Aorta (tissue), 5 donors: ENCODE data around the gene AADACL4. TPM values are rescaled to one million over a fixed set of nuclear protein-coding genes. Genes with fewer than 3 reads are reported as not detected.
"Not testable (repeated sequence)": the region's sequence is repeated elsewhere in the genome, so short reads cannot be mapped to it uniquely, and the experiment has no call there.

Experiments used
- ATAC-seq: fragments of 200-7000 bp; cut with Tn5 transposase; one replicate; pipeline ENCODE4 v1.9.1; 2022; ENCODE audit warnings: moderate library complexity; ENCODE audit not compliant: low FRiP score
- DNase-seq, 2 donors: peaks; one replicate each; pipeline ENCODE4 v3.0.0-alpha.2; 2020
- H3K27ac ChIP-seq, 2 donors: one replicate each; pipeline ENCODE4 v1.5.1; 2013; ENCODE audit warnings: low read length in 2 of 2, mild to moderate bottlenecking in 2 of 2, moderate library complexity in 2 of 2, control low read depth in 1 of 2, inconsistent platforms in 1 of 2, low read depth in 1 of 2
- H3K27me3 ChIP-seq, 2 donors: one replicate each; pipeline ENCODE4 v1.6.1; 2013; ENCODE audit warnings: control low read depth in 1 of 2, low read length in 1 of 2, mild to moderate bottlenecking in 1 of 2, moderate library complexity in 1 of 2; ENCODE audit not compliant: insufficient read depth in 2 of 2, control insufficient read depth in 1 of 2
- H3K36me3 ChIP-seq, 2 donors: one replicate each; pipeline ENCODE4 v1.6.1; 2013; ENCODE audit warnings: control low read depth in 1 of 2, low read length in 1 of 2, mild to moderate bottlenecking in 1 of 2; ENCODE audit not compliant: insufficient read depth in 2 of 2, control insufficient read depth in 1 of 2
- H3K4me1 ChIP-seq, 2 donors: one replicate each; pipeline ENCODE4 v1.6.1; 2013; ENCODE audit warnings: low read length in 2 of 2, control low read depth in 1 of 2, mild to moderate bottlenecking in 1 of 2, moderate library complexity in 1 of 2; ENCODE audit not compliant: insufficient read depth in 2 of 2, control insufficient read depth in 1 of 2
- H3K4me3 ChIP-seq, 2 donors: one replicate each; pipeline ENCODE4 v1.5.1; 2013; ENCODE audit warnings: low read length in 2 of 2, control low read depth in 1 of 2, mild to moderate bottlenecking in 1 of 2
- H3K9me3 ChIP-seq: one replicate; pipeline ENCODE4 v1.6.1; 2013; ENCODE audit warnings: mild to moderate bottlenecking, low read length; ENCODE audit not compliant: control insufficient read depth
- WGBS, 2 donors: extraction: QIAGEN DNeasy Blood & Tissue Kit; methylation state at CpG; one replicate each; pipeline ENCODE4 v1.1.7; 2013; 5-methylcytosine and 5-hydroxymethylcytosine counted together
- intact Hi-C, 2 donors: fragments of 100-400 bp; cut with DNase I; formaldehyde crosslinking; loops; one replicate each; pipeline versions ENCODE4 v1.14.2 to v1.15.0; 2022
- polyA plus RNA-seq, 2 donors: library from polyadenylated mRNA; stranded (reverse); fragments of 200-250 nt; gene quantifications; one replicate each; pipeline ENCODE4 v1.2.3, GENCODE V29; 2013
- total RNA-seq, 2 donors: library from RNA; stranded (reverse); fragmentation: NEBNext Ultra II Directional; extraction: Animal tissue kit (Norgen Biotek cat#: 25700); gene quantifications; one replicate each; pipeline ENCODE4 v1.2.1, GENCODE V29; 2021
- donor health status: healthy with polysubstance abuse.
- donor health status: Bipolar disorder and iron deficiency.
- donor health status: DM: no; HTN: no; CAD: no.
- donor health status: DM: no; HTN: no; CAD: no.
- donor health status: DM: yes; HTN: yes; CAD: no.

Gene AADACL4
- total and polyA plus RNA-seq, 4 donors, result not detected

- Histone ChIP-seq H3K9me3 (peaks cover 2% of the 10 kb centered on the region), H3K4me1 (no peaks in the 10 kb centered on the region), H3K4me3 (no peak overlapping the region), H3K27me3 (no peaks in the 10 kb centered on the region), H3K27ac (no peak overlapping the region), H3K36me3 (no peaks in the 10 kb centered on the region)
- intact Hi-C loops, result no loop called here
- ATAC-seq, result no peak
- 46 to 76% methylated on average over 3 of the region's 3 CpGs for WGBS, 2 donors
- no peak for DNase-seq
Measured at GRCh38 chr1:12669529-12670068, 25.7 kb downstream of the AADACL4 start.

- no peak for ATAC-seq
- no peak overlapping the region for H3K4me3 ChIP-seq
- H3K36me3 ChIP-seq, result no peaks in the 10 kb centered on the region
- peaks cover 0 to 4% of the 10 kb centered on the region in 2 donors for H3K4me1 ChIP-seq
- intact Hi-C loops, result no loop called here
- H3K9me3 ChIP-seq, result no peaks in the 10 kb centered on the region
- no peak overlapping the region for H3K27ac ChIP-seq
- DNase-seq, result no peak
- H3K27me3 ChIP-seq, result no peaks in the 10 kb centered on the region
Measured at GRCh38 chr1:12674358-12674757, 30.5 kb downstream of the AADACL4 start.

GRCh38 chr1:12676122-12676521 is 32.2 kb downstream of the AADACL4 start:
- H3K27me3 ChIP-seq, ATAC-seq, H3K9me3 ChIP-seq, H3K4me1 ChIP-seq, H3K27ac ChIP-seq, DNase-seq, intact Hi-C loops, H3K4me3 ChIP-seq, H3K36me3 ChIP-seq: not testable (repeated sequence)
- 94 to 97% methylated on average over 4 of the region's 4 CpGs for WGBS, 2 donors

GRCh38 chr1:12677565-12677964 is 33.7 kb downstream of the AADACL4 start:
- ATAC-seq (peak; percentile 74), DNase-seq (no peak)
- Histone ChIP-seq H3K4me1 (peaks cover 0 to 4% of the 10 kb centered on the region in 2 donors), H3K27me3 (no peaks in the 10 kb centered on the region), H3K4me3 (no peak overlapping the region), H3K27ac (no peak overlapping the region), H3K9me3 (no peaks in the 10 kb centered on the region), H3K36me3 (no peaks in the 10 kb centered on the region)
- intact Hi-C loops, result no loop called here
- 4 to 19% methylated on average over 1 of the region's 1 CpG for WGBS, 2 donors

- H3K4me3 ChIP-seq, result no peak overlapping the region
- WGBS, 2 donors, result 32 to 41% methylated on average over 2 of the region's 2 CpGs
- peaks cover 0 to 4% of the 10 kb centered on the region in 2 donors for H3K4me1 ChIP-seq
- intact Hi-C loops, result no loop called here
- no peak for ATAC-seq
- H3K36me3 ChIP-seq, result no peaks in the 10 kb centered on the region
- no peak for DNase-seq
- H3K9me3 ChIP-seq, result no peaks in the 10 kb centered on the region
- peak overlapping the region in 1 of 2 donors; percentile 59 for H3K27ac ChIP-seq
- H3K27me3 ChIP-seq, result no peaks in the 10 kb centered on the region
Measured at GRCh38 chr1:12678350-12678749, 34.5 kb downstream of the AADACL4 start.

- no peak overlapping the region for H3K27ac ChIP-seq
- ATAC-seq, result no peak
Measured at GRCh38 chr1:12678820-12679219, 34.9 kb downstream of the AADACL4 start.

GRCh38 chr1:12690156-12690555 is 46.3 kb downstream of the AADACL4 start:
- H3K27ac ChIP-seq, result no peak overlapping the region
- intact Hi-C loops, result no loop called here
- no peaks in the 10 kb centered on the region for H3K36me3 ChIP-seq
- DNase-seq (no peak), ATAC-seq (no peak)
- H3K9me3 ChIP-seq, result no peaks in the 10 kb centered on the region
- WGBS, 2 donors, result 53 to 60% methylated on average over 2 of the region's 2 CpGs
- no peak overlapping the region for H3K4me3 ChIP-seq
- no peaks in the 10 kb centered on the region for H3K4me1 ChIP-seq
- H3K27me3 ChIP-seq, result no peaks in the 10 kb centered on the region

More at GRCh38 chr1:12678820-12679219, 34.9 kb downstream of the AADACL4 start:
- intact Hi-C loops, result no loop called here
- DNase-seq, result no peak
- 90 to 94% methylated on average over 3 of the region's 3 CpGs for WGBS, 2 donors
- peaks cover 0 to 4% of the 10 kb centered on the region in 2 donors for H3K4me1 ChIP-seq
- H3K27me3 ChIP-seq, result no peaks in the 10 kb centered on the region
- H3K4me3 ChIP-seq, result no peak overlapping the region
- H3K9me3 ChIP-seq, result no peaks in the 10 kb centered on the region
- no peaks in the 10 kb centered on the region for H3K36me3 ChIP-seq

- Histone ChIP-seq H3K27me3 (no peaks in the 10 kb centered on the region), H3K4me1 (no peaks in the 10 kb centered on the region), H3K9me3 (no peaks in the 10 kb centered on the region), H3K36me3 (no peaks in the 10 kb centered on the region), H3K27ac (no peak overlapping the region), H3K4me3 (no peak overlapping the region)
- no peak for DNase-seq
- peak; percentile 56 for ATAC-seq
- 61 to 65% methylated on average over 10 of the region's 10 CpGs for WGBS, 2 donors
- intact Hi-C loops, result no loop called here
Measured at GRCh38 chr1:12692967-12693782, 49.3 kb downstream of the AADACL4 start.

- ATAC-seq (no peak), DNase-seq (no peak)
- no peak overlapping the region for H3K27ac ChIP-seq
- peaks cover 3% of the 10 kb centered on the region for H3K9me3 ChIP-seq
- H3K4me1 ChIP-seq, result no peaks in the 10 kb centered on the region
- H3K27me3 ChIP-seq, result no peaks in the 10 kb centered on the region
- H3K4me3 ChIP-seq, result no peak overlapping the region
- intact Hi-C loops, result no loop called here
- H3K36me3 ChIP-seq, result no peaks in the 10 kb centered on the region
- WGBS, 2 donors, result 83 to 90% methylated on average over 3 of the region's 3 CpGs
Measured at GRCh38 chr1:12696658-12697057, 52.8 kb downstream of the AADACL4 start.
